ENCODE results near the gene SRRM4.

GRCh38 chr12:119008691-119009221 is 27.4 kb downstream of the SRRM4 start:
- TF ChIP-seq CTCF (IDR thresholded peaks at IDR 0.05; ENCODE audit: low read depth, low read length, missing input control), result no peak
- TF ChIP-seq JUND (IDR thresholded peaks at IDR 0.05), result no peak
- no peak for TF ChIP-seq HNF4A (conservative IDR thresholded peaks at IDR 0.05)
- TF ChIP-seq FOXA1 (IDR thresholded peaks at IDR 0.05), result no peak
- no peak for TF ChIP-seq TAF1 (conservative IDR thresholded peaks at IDR 0.05)
- no peak for TF ChIP-seq NR2F2 (IDR thresholded peaks at IDR 0.05)
- TF ChIP-seq REST (IDR thresholded peaks at IDR 0.05), result no peak
- no peak for TF ChIP-seq RAD21 (IDR thresholded peaks at IDR 0.05)
- no peak for TF ChIP-seq YY1 (IDR thresholded peaks at IDR 0.05)

Measured in liver (tissue), 3 donors.